Measurements from ENCODE around the gene RNPEPL1.
"Not testable (repeated sequence)": the region's sequence is repeated elsewhere in the genome, so short reads cannot be mapped to it uniquely, and the experiment has no call there.

Gene RNPEPL1

DNA sequence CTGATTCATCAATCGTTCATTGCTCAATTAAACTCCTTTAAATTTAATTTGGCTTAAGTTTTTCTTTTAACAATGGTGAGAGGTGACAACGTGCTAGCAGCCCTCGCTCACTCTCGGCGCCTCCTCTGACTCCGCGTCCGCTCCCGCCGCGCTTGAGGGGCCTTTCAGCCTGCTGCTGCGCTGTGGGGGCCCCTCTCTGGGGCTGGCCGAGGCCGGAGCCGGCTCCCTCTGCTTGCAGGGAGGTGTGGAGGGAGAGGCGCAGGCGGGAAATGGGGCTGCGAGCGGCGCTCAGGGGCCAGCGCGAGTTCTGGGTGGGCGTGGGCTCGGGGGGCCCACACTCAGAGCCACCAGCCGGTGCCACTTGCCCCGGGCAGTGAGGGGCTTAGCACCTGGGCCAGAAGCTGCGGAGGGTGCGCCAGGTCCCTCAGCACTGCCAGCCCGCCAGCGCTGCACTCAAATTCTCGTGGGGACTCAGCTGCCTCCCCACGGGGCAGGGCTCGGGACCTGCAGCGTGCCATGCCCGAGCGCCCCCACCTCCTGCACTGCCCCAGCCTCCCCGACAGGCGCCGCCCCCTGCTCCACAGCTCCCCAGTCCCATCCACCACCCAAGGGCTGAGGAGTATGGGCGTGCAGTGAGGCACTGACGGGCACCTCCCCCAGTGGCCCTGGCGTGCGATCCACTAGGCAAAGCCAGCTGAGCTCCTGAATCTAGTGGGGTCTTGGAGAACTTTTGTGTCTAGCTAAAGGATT is 30.1 kb upstream of the RNPEPL1 start:
- no peak for DNase-seq (ENCODE audit: low read depth)

DNA sequence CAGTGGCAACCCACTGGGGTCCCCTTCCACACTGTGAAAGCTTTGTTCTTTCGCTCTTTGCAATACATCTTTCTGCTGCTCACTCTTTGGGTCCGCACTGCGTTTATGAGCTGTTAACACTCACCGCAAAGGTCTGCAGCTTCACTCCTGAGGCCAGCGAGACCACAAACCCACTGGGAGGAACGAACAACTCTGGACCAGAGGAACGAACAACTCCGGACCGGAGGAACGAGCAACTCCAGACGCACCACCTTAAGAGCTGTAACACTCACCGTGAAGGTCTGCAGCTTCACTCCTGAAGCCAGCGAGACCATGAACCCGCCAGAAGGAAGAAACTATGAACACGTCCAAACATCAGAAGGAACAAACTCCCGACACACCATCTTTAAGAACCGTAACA is 29.2 kb upstream of the RNPEPL1 start:
- not testable (repeated sequence) for DNase-seq (ENCODE audit: low read depth)

GRCh38 chr2:240539906-240540305 is 28.4 kb upstream of the RNPEPL1 start:
- no peak for DNase-seq (ENCODE audit: low read depth)

GRCh38 chr2:240551288-240551687 is 17.0 kb upstream of the RNPEPL1 start:
- DNase-seq (ENCODE audit: low read depth), result no peak

- DNase-seq (ENCODE audit: low read depth), result no peak
Observed at GRCh38 chr2:240551811-240552210, 16.5 kb upstream of the RNPEPL1 start.

DNA sequence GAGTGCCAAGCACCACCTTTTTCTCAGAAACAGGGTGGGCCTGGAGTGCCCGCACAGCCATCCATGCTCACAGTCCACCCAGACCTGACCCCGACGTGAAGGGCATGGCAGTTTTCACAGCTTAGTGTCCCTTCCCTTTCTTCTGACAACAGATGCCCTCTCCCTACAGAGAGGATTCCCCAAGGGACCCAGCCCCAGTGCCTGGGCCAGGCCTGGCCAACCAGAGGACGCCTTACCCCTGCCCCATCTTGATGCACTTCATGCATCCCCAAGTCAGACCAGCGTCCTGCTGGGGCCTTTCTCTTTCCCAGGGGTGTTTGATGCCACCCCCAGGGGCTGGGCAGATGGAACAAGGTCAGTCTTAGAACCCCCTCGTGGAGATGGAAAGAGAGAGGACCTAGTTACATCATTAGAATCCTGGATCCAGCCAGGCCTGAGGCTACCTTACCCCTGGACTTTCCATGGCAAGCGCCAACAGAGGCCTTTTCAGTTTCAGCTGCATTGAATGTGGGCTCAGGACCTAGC is 14.3 kb upstream of the RNPEPL1 start:
- DNase-seq (ENCODE audit: low read depth), result no peak

DNA sequence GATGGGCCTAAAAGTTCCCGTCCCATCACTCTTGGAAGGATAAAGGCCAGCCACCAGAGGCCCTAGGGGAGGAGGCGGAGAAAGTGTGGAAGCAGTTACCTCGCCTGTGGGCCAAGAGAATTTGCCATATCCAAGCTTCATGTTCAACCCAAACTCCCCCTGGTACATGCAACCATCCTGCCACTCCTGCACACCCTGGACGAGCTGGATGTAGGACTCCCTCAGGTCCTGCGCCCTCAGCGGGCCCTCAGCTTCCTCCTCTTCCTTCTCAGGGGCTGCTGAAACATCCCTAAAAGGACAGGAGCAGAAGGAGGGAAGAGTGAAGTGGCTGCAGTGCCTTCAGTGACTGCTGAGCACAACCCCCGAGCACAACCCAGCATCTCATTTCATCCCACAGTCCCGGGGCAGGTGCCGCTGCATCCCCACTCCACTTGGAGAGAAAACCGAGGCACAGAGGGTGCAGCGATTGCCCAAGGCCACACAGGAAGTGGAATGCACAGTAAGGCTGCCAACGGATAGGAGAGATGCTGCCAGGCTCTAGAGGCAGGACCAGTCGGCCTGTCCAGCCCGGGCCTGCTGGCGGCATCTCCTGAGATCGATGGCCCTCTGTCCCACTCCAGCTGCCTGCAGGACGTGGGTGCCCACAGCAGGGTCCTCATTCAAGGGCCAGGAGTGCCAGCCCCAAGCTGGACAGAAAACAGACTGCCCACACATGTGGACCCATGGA is 13.4 kb upstream of the RNPEPL1 start:
- no peak for DNase-seq (ENCODE audit: low read depth)

DNA sequence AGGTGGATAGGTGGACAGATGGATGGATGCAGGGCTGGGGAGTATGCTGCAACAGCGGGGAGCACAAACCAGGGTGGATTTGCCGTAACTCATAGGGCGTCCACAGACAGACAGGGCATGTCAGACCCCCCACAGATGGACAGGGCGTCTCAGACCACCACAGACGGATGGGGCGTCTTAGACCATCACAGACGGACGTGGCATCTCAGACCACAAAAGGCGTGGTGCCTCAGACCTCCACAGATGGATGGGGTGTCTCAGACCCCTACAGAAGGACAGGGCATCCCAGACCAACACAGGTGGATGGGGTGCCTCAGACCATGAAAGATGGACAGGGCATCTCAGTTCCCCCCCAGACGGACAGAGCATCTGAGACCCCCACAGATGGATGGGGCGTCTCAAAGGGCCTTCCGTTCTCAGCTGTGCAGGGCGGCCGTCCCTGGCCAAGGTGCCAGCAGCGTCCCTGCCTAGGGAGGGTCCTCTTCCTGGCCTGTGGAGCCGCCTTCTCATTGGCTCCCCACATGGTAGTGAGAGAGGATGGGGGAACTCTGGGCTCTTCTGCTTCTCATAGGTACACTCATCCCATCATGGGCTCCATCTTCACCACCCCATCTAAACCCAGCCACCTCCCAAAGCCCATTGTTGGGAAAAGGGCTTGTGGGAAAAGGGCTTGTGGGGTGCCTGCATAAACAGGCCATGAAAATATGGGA is 12.6 kb upstream of the RNPEPL1 start:
- no peak for DNase-seq (ENCODE audit: low read depth)

DNA sequence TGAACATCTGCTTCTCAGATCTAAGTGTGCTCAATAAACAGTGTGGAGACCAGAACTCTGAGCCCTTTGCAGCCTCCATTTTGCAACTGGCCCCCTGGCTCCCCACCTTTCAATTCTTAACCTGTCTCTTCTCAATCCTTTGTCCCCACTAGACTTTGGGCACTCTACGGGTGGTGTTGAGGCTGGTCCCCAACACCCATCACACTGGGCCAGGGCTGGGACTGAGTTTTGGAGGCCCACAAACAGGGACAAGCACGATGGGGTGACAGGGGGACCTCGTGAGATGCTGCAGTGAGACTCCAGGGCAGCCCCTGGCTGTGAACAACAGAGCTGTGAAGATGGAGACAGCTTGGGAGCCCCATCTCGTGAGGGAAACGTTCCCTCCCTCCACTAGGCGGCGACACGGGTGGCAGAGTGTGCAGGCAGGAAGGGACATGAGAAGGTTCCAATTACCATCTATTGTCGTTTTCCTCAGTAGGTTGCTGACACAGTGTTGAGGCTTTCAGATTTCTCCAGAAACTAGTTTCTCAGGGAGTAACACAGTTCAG is 11.7 kb upstream of the RNPEPL1 start:
- no peak for DNase-seq (ENCODE audit: low read depth)

- no peak for DNase-seq (ENCODE audit: low read depth)
Observed at GRCh38 chr2:240557101-240557751, 11.1 kb upstream of the RNPEPL1 start.

- peak; percentile 21 for DNase-seq (ENCODE audit: low read depth)
Observed at GRCh38 chr2:240557808-240558207, 10.5 kb upstream of the RNPEPL1 start, which contains the start of gene ANKMY1. Gene ANKMY1 (minus strand): TSS chr2:240557988. CDS start chr2:240557335, 653 bp downstream.

DNA sequence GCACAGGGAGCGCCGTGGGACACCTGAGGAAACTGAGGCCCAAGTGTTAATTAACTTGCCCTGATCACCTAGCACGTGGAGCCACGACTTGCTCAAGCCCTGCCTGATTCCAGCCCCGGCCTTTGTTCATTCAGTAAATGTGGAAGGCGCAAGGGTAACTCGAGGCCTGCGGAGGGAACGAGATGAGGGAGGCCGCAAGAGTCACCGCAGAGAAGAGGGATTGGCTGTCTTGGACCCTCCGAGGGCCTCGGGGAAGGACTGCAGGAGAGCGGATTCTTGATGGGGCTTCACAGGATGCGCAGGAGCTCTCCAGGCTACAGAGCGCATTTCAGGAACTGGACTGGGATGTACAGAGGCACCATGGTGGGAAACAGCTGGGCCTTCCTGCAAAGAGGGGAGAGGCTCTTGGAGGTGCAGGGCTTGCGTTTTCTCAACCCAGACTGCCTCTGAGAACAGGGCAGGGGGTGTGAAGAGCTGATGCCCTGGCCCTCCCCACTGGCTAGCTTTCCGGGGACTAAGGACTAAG is 10.0 kb upstream of the RNPEPL1 start:
- DNase-seq (ENCODE audit: low read depth), result no peak

GRCh38 chr2:240559286-240559685 is 9.0 kb upstream of the RNPEPL1 start:
- no peak for DNase-seq (ENCODE audit: low read depth)

DNA sequence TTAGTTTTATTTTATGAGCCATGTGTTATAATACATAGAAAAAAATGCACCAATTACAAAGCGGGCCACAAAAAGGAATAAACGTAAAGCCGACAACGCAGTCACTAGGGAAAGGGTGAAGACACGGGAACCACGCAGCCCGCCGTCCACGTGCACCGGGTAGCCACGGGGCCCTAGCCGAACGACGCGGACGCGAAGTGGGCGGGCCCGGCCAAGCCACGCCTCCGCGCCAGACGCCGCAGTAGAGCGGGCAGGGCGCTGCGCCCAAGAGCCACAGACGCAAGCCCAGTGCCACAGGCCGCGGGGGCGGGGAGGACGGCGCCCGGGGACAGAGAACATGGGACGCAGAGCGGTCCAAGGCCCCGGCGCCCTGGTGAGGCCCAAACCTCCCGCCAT is 8.2 kb upstream of the RNPEPL1 start, which contains the start of gene DUSP28:
DUSP28 (plus strand) TSS at position 274 of the 396 bp plus-strand sequence. CDS start 328 bp downstream, outside the sequence.
- DNase-seq (ENCODE audit: low read depth), result peak; percentile 40

DNA sequence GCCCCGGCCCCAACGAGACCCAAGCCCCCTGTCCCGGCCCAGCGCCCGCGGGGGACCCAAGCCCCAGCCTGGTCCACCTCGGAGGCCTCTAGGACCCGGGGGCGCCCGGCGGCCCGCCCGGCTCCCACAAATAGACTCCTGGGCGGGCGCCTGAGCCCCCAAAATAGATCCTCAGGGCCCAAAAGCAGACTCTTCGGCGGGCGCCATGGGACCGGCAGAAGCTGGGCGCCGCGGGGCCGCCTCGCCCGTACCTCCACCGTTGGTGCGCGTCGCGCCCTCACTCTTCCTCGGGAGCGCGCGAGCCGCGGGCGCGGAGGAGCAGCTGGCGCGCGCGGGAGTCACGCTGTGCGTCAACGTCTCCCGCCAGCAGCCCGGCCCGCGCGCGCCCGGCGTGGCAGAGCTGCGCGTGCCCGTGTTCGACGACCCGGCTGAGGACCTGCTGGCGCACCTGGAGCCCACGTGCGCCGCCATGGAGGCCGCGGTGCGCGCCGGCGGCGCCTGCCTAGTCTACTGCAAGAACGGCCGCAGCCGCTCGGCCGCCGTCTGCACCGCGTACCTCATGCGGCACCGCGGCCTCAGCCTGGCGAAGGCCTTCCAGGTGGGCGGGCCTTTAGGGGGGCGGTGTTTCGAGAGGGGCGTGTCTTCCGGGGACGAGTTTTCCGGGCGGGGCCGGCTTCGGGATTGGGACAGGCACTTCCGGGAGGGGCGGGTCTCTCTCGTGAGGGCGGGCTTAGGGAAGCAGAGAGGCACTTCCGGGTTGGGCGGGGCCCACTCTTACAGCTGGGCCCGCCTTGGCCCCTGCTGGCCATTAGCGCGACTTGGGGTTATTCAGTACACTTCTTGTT is 7.6 kb upstream of the RNPEPL1 start:
- peak; percentile 75 for DNase-seq (ENCODE audit: low read depth)

- peak; percentile 59 for DNase-seq (ENCODE audit: low read depth)
Observed at GRCh38 chr2:240561325-240561971, 6.8 kb upstream of the RNPEPL1 start.

DNA sequence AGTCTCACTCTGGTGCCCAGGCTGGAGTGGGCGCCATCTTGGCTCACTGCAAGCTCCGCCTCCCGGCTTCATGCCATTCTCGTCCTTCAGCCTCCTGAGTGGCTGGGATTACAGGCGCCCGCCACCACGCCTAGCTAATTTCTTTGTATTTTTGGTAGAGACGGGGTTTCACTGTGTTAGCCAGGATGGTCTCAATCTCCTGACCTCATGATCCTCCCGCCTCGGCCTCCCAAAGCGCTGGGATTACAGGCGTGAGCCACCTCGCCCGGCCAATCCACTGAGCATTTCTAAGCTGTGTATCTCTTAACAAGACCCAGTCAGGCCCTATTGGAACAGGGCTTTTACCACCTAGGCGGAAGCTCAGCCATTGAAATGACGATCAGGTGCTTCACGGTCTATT is 5.1 kb upstream of the RNPEPL1 start:
- not testable (repeated sequence) for DNase-seq (ENCODE audit: low read depth)

- no peak for DNase-seq (ENCODE audit: low read depth)
Observed at GRCh38 chr2:240563951-240564560, 4.2 kb upstream of the RNPEPL1 start.

DNA sequence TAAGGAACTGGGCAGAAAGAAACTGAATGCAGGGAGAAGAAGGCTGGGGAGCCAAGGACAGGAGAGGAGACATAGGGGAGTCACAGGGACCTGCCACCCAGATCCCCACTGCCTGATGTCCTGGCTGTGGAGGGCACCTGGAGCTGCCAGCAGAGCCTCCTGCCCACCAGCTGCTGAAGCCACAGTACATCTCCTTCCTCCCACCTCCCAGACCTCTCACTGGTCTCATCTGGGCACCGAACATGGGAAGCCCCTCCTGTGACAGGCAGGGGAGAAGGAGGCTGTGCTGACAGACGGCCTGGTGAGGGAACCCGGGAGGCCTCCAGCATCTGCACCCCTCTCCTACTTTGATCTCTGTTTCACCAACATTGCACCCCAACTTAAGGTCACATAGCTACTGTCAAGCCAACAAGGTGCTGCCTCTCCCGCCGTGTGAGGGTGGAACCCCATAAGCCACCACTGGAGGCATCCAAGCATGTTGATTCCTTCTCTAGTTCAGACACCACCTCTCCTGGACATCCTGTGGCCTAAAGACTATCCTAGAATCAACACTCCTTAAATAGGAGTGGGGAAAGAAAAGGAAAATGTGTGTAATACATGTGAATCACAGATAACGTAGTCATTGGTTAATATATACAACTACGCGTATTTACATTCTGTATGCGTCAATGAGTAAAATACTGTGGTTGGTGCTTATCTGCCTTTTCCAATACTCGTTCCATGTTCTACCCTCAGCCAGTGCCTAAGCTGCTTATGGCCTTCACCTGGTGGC is 3.5 kb upstream of the RNPEPL1 start:
- no peak for DNase-seq (ENCODE audit: low read depth)
